Erythroblast (primary cell): ENCODE measurements around the gene SRRM2.

ENCODE experiments used
- GATA1 ChIP-seq: IDR thresholded peaks from 2 replicates; pipeline ENCODE4 v1.6.1; 2011; ENCODE audit warnings: low read depth, mild to moderate bottlenecking, control low read depth, low read length, moderate library complexity
- POLR2A ChIP-seq: IDR thresholded peaks from 2 replicates; pipeline ENCODE4 v1.6.1; 2011; ENCODE audit warnings: mild to moderate bottlenecking, low read length

GRCh38 chr16:2704166-2704982 lies 48.1 kb upstream of the SRRM2 start:
- TF ChIP-seq POLR2A (no peak), GATA1 (no peak)
